ENCODE results near the gene SLC25A19. TPM values are rescaled to one million over a fixed set of nuclear protein-coding genes. Genes with fewer than 3 reads are reported as not detected.

The SLC25A19 gene
- total and polyA plus RNA-seq, 10 of the 15 experiments (the other 5 are each of a cell fraction or from before 2014, with no cell fraction given) = 32.9 to 91.6 (median 53.7) TPM

DNA sequence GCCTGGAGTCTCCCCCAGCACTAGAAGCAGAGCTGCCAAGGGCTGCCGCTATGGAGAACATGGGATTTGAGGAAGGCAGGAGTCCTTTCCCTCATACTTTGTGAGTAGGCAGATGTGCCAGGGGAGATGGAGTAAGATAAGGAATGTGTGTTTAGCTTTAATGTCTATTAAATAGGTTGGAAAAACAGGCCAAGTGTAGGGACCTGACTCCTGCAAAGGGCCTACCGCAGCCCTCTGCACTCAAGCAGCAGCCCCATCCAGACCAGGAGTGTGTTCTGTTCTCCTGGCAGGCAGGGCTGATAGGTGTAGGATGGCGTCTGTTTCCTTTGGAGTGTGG is 16.4 kb downstream of the SLC25A19 start:
- ChIA-PET RAD21 (ENCODE audit: unreplicated experiment) (interaction anchor here (0.8 to 4.8 kb wide), 5 partner anchors 11 to 48 kb away, joined by 3 to 68 read pairs (median 15); partner anchors contain the start of genes GGA3, MRPS7 and SLC25A19), SMC1A (ENCODE audit: uncharacterized antibody, unreplicated experiment) (interaction anchor here (1.0 to 2.8 kb wide), 4 partner anchors 12 to 139 kb away, joined by 4 to 7 read pairs (median 5); partner anchors contain the start of gene SLC25A19), POLR2A (interaction anchor here (1.3 to 6.4 kb wide), 4 partner anchors 8 to 129 kb away, joined by 4 to 73 read pairs (median 20); partner anchors contain the start of genes GGA3, MRPS7 and SLC25A19), CTCF (interaction anchor here (0.6 to 5.3 kb wide), 8 partner anchors 11 to 312 kb away, joined by 3 to 58 read pairs (median 6); partner anchors contain the start of genes GGA3, MRPS7 and SLC25A19)
- H3K27me3 ChIP-seq (replicated peaks in 1 of 2; ENCODE audit: control insufficient read depth in 2 of 2, insufficient read depth in 2 of 2, low read length in 1 of 2) = no peaks in the 10 kb centered on the region
- in situ Hi-C loops (cut with MboI) = loop anchor here (5.0 kb wide), 1 partner anchor 139 kb away; no protein-coding TSS in a partner anchor
- ATAC-seq = no peak
- intact Hi-C loops (cut with micrococcal nuclease; ENCODE audit: unreplicated experiment) = no loop called here
- peaks cover 24% of the 10 kb centered on the region for H3K4me1 ChIP-seq (ENCODE audit: control insufficient read depth, insufficient read depth, low read length)
- no peaks in the 10 kb centered on the region for H4K20me1 ChIP-seq (ENCODE audit: control insufficient read depth, insufficient read depth)
- H3K9me3 ChIP-seq (replicated peaks; ENCODE audit: control insufficient read depth, insufficient read depth, low read length) = no peaks in the 10 kb centered on the region
- no peak overlapping the region for H3K27ac ChIP-seq (ENCODE audit: control insufficient read depth, insufficient read depth)
- FAIRE-seq = no peak
- BruUV-seq (replicated peaks) = no TSS peak
- no peak for TF ChIP-seq NFIC (IDR thresholded peaks at IDR 0.05; ENCODE audit: low read depth, low read length)
- no peak for TF ChIP-seq PAX5 (IDR thresholded peaks at IDR 0.05; ENCODE audit: borderline replicate concordance, low read depth, low read length)
- TF ChIP-seq ZNF384 (IDR thresholded peaks at IDR 0.05; ENCODE audit: borderline replicate concordance, low read depth, low read length) = no peak
- TF ChIP-seq, protein P1, sequence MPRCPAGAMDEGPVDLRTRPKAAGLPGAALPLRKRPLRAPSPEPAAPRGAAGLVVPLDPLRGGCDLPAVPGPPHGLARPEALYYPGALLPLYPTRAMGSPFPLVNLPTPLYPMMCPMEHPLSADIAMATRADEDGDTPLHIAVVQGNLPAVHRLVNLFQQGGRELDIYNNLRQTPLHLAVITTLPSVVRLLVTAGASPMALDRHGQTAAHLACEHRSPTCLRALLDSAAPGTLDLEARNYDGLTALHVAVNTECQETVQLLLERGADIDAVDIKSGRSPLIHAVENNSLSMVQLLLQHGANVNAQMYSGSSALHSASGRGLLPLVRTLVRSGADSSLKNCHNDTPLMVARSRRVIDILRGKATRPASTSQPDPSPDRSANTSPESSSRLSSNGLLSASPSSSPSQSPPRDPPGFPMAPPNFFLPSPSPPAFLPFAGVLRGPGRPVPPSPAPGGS (IDR thresholded peaks at IDR 0.05; ENCODE audit: borderline replicate concordance, insufficient read depth, low read depth, low read length, poor library complexity, severe bottlenecking) = no peak
- no peak for TF ChIP-seq NFYB (IDR thresholded peaks at IDR 0.05; ENCODE audit: insufficient read depth, low read depth, low read length)
- TF ChIP-seq, protein P2, sequence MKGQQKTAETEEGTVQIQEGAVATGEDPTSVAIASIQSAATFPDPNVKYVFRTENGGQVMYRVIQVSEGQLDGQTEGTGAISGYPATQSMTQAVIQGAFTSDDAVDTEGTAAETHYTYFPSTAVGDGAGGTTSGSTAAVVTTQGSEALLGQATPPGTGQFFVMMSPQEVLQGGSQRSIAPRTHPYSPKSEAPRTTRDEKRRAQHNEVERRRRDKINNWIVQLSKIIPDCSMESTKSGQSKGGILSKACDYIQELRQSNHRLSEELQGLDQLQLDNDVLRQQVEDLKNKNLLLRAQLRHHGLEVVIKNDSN (IDR thresholded peaks at IDR 0.05; ENCODE audit: borderline replicate concordance, extremely low read length, insufficient read depth, low read depth, low read length) = no peak
- no peak for TF ChIP-seq GABPA (IDR thresholded peaks at IDR 0.05; ENCODE audit: low read depth)
- TF ChIP-seq, protein P3, sequence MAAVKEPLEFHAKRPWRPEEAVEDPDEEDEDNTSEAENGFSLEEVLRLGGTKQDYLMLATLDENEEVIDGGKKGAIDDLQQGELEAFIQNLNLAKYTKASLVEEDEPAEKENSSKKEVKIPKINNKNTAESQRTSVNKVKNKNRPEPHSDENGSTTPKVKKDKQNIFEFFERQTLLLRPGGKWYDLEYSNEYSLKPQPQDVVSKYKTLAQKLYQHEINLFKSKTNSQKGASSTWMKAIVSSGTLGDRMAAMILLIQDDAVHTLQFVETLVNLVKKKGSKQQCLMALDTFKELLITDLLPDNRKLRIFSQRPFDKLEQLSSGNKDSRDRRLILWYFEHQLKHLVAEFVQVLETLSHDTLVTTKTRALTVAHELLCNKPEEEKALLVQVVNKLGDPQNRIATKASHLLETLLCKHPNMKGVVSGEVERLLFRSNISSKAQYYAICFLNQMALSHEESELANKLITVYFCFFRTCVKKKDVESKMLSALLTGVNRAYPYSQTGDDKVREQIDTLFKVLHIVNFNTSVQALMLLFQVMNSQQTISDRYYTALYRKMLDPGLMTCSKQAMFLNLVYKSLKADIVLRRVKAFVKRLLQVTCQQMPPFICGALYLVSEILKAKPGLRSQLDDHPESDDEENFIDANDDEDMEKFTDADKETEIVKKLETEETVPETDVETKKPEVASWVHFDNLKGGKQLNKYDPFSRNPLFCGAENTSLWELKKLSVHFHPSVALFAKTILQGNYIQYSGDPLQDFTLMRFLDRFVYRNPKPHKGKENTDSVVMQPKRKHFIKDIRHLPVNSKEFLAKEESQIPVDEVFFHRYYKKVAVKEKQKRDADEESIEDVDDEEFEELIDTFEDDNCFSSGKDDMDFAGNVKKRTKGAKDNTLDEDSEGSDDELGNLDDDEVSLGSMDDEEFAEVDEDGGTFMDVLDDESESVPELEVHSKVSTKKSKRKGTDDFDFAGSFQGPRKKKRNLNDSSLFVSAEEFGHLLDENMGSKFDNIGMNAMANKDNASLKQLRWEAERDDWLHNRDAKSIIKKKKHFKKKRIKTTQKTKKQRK (IDR thresholded peaks at IDR 0.05; ENCODE audit: low read depth, low read length) = no peak
- peak overlapping the region; percentile 70; the same call in 1 of the 2 replicates for H3K4me3 ChIP-seq
- peaks cover 14 to 17% of the 10 kb centered on the region in 2 experiments; a peak in 3 of 4 replicates for H3K36me3 ChIP-seq (ENCODE audit: control insufficient read depth in 2 of 2, insufficient read depth in 2 of 2, low read length in 1 of 2)
- peak overlapping the region; percentile 90; the same call in 1 of the 2 replicates for H3K9ac ChIP-seq (ENCODE audit: control insufficient read depth, insufficient read depth, low read length)
- H3K79me2 ChIP-seq (ENCODE audit: control insufficient read depth, insufficient read depth, low read length) = peaks cover 32% of the 10 kb centered on the region
- H2AFZ ChIP-seq (ENCODE audit: control insufficient read depth, low read depth, low read length) = no peak overlapping the region
- DNase-seq (ENCODE audit: low read depth, low spot score) = no peak
- 67% methylated on average over 3 of the region's 3 CpGs for WGBS (ENCODE audit: insufficient coverage, insufficient replicate concordance, low lambda C conversion rate, missing lambda C conversion rate)
- peak overlapping the region; percentile 81 for H3K4me2 ChIP-seq (ENCODE audit: control insufficient read depth, insufficient read depth)

All from GM12878 (cell line).